GM21423 (cell line): ENCODE results near the gene TUBB2B.
A peak's percentile ranks its signal among the peaks of the same experiment; 100 is the strongest.
"Not testable (repeated sequence)": the region's sequence is repeated elsewhere in the genome, so short reads cannot be mapped to it uniquely, and the experiment has no call there.

ENCODE experiments used
- ATAC-seq: cut with Tn5 transposase; IDR thresholded peaks from one replicate; pipeline ENCODE4 v1.9.1; 2021; ENCODE audit warnings: mild to moderate bottlenecking, moderate library complexity; ENCODE audit not compliant: unreplicated experiment

TUBB2B gene

DNA sequence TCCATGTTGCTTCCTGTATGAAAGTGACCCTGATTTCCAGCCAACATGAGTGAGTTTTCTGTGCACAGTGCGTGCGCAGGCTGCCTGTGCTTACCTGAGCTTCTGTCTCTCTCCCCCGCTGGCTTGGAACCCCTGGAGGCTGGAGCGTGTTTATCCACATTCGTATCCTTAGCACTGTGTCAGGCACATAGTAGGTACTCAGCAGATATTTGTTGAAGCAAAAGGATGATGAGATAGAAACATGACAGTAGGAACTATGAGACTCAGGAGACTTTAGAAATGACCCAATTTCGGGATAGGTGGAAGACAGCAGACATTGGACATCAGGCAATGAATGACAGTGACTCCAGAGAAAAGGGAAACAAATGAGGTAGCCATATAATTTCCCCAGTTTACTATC is 15.2 kb downstream of the TUBB2B start:
- no peak for ATAC-seq

DNA sequence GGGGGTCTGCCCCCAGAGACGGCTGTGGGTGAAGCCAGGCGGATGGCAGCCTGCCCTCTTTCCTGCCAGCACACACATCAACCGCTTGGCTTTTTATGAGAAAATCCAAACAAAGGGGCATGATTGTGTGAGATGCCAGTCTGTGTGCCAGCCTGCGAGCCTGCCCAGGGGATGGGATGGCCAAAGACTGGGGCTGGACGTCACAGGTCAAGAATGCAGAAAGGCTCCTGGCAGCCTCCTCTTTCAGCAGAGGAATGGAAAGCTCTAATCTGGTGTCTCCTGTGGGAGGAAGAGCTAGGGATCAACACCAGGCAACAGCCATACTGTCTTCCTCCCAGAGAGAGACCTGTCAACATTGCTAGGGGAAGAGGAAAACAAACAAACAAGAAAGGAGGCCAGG is 15.8 kb downstream of the TUBB2B start:
- no peak for ATAC-seq

- ATAC-seq = peak; percentile 15
Observed at GRCh38 chr6:3210024-3210610, 17.3 kb downstream of the TUBB2B start.

GRCh38 chr6:3209114-3210023 is 18.1 kb downstream of the TUBB2B start:
- ATAC-seq = peak; percentile 61

- no peak for ATAC-seq
Observed at GRCh38 chr6:3208775-3209113, 18.7 kb downstream of the TUBB2B start.

DNA sequence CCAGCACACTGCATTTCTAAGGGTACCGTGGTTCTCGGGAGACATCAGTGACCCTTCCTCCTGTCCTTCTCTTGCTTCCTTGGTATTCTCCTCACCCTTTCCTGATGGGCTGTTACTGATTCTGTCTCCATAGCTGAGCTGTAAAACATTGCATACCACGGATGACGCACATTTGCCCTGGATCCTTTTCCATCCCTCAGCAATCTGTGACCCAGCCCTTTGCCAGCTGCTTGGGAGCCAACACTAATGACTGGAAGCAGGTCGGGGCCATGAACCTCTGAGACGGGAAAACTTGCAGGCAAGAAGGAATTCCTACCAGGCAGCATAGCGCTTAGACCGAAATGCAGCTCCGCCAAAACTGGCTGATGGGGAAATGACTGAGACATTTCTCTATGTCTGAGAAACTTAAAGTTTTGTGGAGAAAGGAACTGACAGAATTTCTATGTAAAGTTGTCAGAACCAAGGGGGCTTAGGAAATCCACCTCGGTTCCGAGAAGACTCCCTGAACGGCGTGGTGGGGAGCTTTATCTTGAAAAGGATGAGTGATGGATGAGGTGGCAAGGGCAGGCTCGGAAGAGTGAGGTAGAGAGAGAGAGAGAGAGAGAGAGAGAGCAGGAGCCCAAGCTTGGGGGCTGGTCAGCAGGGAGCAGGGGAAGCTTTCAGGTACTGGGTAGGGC is 19.2 kb downstream of the TUBB2B start:
- ATAC-seq = no peak

DNA sequence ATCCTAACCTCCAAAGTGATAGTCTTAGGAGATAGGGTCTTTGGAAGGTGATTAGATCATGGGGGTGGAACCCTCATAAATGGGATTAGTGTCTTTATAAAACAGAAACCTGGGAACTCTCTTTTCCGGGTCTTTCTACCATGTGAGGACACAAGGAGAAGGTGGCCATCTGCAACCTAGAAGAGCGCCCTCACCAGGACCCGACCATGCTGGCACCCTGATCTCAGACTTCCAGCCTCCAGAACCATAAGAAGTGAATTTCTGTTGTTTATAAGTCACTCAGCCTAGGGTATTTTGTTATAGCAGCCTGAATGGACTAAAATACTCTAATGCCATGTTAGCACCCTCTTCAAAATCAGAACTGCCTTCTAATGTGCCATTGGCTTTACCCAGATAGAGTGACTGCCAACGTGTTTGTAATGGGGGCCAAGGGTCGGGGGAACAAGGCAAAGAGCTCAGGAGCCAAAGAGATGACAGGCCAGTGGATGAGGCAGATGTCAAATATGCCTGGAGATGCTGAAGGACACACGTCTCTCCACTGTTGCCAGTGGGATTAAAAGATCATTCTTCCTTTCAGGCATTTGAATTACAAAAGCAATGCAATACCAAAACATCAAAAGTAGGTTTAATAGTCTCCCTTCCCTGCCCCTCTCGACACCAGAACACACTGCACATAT is 21.0 kb downstream of the TUBB2B start:
- ATAC-seq = no peak

GRCh38 chr6:3205913-3206312 is 21.5 kb downstream of the TUBB2B start:
- ATAC-seq = no peak

DNA sequence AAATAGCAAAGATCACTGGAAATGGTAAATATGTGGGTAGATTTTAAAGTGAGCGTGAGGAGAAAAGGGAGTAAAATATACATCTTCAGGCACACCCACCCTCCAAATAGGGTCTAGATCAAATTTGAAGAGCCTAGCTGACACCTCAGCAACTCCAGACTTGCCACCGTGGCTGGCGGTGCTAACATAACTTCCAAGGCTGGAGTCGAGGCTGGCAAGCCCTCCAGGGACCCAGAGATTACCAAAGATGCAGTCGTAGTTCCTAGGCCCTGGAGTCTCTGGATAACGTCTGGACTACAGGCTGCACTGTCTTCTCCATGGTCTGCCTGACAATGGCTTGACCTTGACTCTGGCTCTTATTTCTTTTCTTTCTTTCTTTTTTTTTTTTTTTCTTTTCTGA is 22.5 kb downstream of the TUBB2B start:
- no peak for ATAC-seq

- no peak for ATAC-seq
Observed at GRCh38 chr6:3202999-3203696, 24.3 kb downstream of the TUBB2B start.

GRCh38 chr6:3201388-3201787 is 26.1 kb downstream of the TUBB2B start:
- ATAC-seq = no peak

GRCh38 chr6:3200682-3201081 is 26.8 kb downstream of the TUBB2B start:
- no peak for ATAC-seq

DNA sequence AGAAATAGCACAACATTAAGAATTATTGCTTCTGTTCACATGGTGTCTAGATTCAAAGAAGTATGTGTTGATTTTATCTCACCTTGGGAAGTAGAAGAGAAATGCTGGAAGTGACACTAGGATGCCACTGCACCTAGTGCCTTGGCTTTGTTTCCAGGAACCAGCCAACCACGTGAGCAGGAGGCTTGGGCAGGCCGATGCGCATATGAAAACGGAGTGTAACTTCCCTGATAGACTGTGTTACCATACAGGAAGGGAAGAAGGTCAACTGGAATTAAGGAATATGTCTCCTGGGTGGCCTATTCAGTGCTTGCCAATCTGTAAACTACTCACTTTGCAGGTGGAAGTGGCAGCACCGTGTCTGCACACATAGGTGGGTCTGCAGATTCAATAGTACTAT is 28.1 kb downstream of the TUBB2B start:
- no peak for ATAC-seq

GRCh38 chr6:3197734-3198133 is 29.7 kb downstream of the TUBB2B start:
- ATAC-seq = not testable (repeated sequence)

DNA sequence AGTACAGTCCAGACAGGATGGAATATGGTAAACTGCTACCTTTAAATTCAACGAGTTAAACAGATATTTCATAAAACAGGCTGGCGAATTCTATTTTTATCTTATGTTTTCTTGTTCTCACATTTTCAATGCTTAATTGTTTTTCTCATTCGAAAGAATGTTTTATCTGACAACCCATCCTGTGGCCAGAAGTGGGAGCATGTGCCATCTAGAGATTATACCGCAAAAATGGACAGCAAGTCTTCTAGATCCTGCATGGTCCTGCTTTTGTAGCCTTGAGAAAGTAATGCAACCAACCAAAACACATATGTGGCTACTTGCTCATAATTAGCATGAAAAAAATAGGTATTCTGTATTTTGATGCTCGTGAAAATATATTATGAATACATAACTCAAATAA is 30.7 kb downstream of the TUBB2B start:
- no peak for ATAC-seq

- no peak for ATAC-seq
Observed at GRCh38 chr6:3195695-3196497, 31.6 kb downstream of the TUBB2B start.

GRCh38 chr6:3195420-3195694 is 32.1 kb downstream of the TUBB2B start:
- ATAC-seq = no peak

DNA sequence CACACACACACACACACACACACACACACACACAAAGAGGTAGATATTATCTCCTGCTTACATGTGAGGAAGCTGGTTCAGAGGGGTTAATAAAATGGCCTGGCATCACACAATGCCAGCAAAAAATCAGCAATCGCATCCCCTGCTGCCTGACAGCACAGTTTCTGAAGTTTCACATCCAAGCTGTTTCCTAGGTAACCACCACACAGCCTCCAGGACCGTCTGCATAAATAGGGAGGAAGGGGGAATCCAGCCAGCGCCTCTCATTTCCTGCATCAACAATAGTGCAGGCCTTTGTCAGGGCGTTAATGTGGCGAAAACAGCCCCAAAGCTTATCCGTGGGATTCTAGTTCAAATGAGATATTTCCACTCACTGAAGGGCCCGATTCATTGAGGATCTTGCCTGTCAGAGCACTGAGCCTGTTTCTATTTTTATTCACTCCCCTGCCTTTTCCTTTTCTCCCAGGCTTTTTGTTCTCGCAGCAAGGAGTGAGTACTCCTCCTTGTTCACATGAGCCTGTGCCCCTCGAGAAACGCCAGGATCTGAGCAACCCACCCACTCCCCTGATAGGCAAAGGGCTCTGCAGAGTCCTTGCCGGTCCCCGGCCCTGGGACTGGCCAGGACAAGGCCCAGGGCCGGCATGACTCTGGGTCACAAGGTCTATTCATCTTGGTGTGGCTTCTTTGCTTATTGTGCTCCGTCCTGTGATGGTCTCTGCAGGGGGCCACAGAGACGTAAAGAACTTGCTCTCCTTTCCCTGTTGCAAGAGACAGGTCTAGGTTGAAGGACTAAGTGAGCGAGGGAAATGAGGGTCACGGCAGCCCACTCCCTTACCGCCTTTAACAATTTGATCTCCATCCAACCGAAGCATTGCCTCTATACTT is 32.7 kb downstream of the TUBB2B start:
- no peak for ATAC-seq

GRCh38 chr6:3193102-3193849 is 34.2 kb downstream of the TUBB2B start:
- no peak for ATAC-seq
